Measurements from ENCODE around the gene RFX5.
A peak's percentile ranks its signal among the peaks of the same experiment; 100 is the strongest.

Gene RFX5

GRCh38 chr1:151292207-151293030 is 54.6 kb downstream of the RFX5 start:
- H3K4me3 ChIP-seq (ENCODE audit: low read depth, low read length) = no peak overlapping the region
- TF ChIP-seq MYC (IDR thresholded peaks at IDR 0.05; ENCODE audit: low read depth, low read length) (no peak), MAX (IDR thresholded peaks at IDR 0.05; ENCODE audit: low read depth, low read length) (no peak), POLR2A (IDR thresholded peaks at IDR 0.05; ENCODE audit: extremely low read depth, insufficient read length) (no peak), CTCF (IDR thresholded peaks at IDR 0.05; ENCODE audit: low read depth, low read length) (no peak)
- DNase-seq (ENCODE audit: low read depth) = no peak

GRCh38 chr1:151290709-151291303 is 56.2 kb downstream of the RFX5 start:
- TF ChIP-seq MAX (IDR thresholded peaks at IDR 0.05; ENCODE audit: low read depth, low read length) = peak; percentile 64
- no peak for TF ChIP-seq CTCF (IDR thresholded peaks at IDR 0.05; ENCODE audit: low read depth, low read length)
- peak; percentile 83 for TF ChIP-seq MYC (IDR thresholded peaks at IDR 0.05; ENCODE audit: low read depth, low read length)
- no peak for TF ChIP-seq POLR2A (IDR thresholded peaks at IDR 0.05; ENCODE audit: extremely low read depth, insufficient read length)
- DNase-seq (ENCODE audit: low read depth) = peak; percentile 61
- H3K4me3 ChIP-seq (ENCODE audit: low read depth, low read length) = no peak overlapping the region

Measured in NB4 (cell line).